Suppressor macrophage treated with lipopolysaccharide for 4 hours (primary cell): ENCODE results near the gene RIC8B.

Experiments used
- DNase-seq: peaks from one replicate; pipeline ENCODE4 v3.0.0-alpha.2; 2020

RIC8B gene

DNA sequence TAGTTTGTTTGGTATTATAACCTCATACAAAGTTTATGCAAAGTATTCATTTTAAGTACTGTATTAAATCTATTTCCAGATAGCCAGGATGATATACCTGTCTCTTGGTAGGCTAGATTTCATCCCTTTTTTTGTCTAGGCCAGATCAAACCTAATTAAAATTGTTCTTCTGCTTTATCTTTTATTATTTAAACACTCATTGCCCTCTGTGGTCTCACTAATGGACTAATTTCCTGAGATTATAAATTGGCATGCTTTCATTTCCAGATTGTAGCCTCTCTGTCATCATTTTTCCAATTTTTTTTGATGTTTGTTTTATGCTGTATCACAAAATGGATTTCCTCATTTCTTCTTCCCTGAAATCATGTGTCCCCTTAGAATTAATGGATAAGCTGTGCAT, 95.6 kb downstream of the RIC8B start:
- no peak for DNase-seq

DNA sequence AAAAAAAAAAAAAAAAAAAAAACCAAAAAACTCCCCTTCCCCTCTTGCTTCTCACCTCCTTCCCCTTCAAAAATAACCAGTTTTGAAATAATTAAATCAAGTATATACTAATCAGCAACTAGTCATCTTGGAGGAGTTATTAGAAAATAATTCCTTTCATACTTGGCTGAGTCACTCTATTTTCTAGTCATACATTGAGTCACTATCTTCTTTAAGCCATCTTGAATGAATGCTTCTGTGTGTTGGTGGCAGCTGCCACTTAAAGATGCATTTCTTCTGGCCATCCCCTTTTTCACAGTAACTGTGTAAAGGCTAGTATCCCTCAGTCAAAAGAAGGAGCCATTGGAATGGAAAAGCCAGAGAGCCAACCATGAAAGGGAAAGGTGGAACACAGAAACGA, 97.0 kb downstream of the RIC8B start:
- DNase-seq = no peak

DNA sequence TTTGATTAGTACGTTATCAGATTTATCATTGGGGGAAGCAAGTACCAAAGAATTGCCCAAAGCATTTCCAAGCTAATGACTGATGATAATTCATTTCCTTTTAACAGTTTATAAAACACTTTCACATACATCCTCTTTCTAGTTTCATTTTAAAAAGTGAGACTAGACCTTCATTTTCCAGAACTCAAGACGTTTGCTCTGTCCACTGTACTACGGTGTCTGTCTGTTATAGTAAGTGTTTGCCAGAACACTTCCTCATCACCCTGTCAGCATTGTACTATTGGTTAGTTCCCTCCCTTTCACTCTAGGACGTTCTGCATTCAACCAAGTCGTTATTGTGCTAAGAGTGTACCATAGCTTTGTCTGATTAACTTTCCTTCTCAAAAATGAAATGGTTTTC, 99.5 kb downstream of the RIC8B start:
- DNase-seq = peak; percentile 12

DNA sequence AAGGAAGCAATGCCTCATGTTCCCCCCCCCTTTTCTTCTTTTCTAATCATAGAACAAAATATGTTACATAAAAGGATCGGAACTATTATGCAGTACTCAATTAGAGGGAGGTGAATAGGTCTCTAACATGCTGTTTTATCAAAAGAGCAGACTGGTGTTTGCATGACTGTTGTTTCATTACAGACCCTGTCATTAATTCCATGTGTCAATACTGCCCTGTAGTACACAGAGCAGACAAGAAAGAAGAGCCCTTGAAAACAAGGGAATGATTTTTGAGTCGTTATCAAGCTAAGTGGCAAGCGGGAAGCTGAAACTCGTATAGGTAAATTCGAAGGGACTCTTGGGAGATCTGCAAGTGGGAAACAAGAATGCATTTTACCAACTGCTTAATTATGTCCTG, 104.3 kb downstream of the RIC8B start:
- DNase-seq = no peak

DNA sequence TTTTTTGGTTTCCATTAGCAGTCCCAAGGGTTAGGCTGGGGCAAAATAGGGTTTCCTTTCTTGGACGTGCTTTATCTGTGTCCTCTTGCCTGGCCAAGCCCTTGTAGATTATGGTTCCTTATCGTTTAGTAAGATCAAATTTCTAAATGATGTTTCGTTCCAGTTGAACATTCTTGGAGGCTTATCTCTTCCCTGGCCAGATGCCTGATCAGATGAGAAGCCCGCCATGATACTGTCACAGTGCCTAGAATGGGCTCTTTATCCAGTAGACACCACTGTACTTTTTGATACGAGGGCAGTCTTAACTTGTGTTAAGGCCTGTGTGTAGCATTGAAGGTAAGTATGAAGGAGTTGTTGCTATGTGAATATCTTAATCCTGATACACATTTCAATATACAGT, 105.1 kb downstream of the RIC8B start:
- no peak for DNase-seq

DNA sequence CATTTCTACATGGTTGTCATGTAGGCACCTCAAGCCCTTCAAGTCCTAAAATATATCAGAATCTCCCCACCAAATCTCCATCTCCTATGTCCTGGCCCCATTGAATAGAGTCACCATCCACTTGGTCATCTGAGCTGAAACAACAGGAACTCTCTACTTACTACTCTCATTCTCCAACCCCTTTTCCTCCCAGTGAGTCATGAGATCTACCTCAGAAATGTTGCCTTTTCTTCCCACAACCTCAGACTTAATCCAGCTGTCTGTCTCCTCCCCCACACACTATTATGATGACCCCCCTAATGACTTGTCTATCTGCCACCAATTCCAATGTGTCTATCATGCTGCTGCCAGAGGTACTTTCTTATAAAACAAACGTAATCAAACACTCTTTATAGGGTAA, 108.9 kb downstream of the RIC8B start:
- DNase-seq = no peak

DNA sequence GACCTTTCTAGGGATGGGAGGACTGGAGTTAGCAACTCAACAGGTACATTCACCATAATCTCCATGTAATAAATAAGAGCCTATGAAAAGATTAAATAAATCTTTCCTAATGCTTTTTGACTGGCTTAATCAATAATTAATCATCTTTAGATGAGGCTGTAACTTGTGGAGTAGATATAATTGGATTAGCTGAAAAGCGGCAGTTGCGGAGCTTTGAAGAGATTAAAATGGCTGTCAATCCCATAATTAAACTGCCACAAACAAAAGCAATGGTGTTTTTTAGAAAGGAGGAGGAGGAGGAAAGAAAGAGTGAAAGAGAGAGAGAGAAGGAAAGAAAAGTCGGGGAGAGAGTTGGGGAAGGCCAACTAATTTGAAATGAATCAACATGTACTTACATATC, 110.5 kb downstream of the RIC8B start:
- DNase-seq = no peak

DNA sequence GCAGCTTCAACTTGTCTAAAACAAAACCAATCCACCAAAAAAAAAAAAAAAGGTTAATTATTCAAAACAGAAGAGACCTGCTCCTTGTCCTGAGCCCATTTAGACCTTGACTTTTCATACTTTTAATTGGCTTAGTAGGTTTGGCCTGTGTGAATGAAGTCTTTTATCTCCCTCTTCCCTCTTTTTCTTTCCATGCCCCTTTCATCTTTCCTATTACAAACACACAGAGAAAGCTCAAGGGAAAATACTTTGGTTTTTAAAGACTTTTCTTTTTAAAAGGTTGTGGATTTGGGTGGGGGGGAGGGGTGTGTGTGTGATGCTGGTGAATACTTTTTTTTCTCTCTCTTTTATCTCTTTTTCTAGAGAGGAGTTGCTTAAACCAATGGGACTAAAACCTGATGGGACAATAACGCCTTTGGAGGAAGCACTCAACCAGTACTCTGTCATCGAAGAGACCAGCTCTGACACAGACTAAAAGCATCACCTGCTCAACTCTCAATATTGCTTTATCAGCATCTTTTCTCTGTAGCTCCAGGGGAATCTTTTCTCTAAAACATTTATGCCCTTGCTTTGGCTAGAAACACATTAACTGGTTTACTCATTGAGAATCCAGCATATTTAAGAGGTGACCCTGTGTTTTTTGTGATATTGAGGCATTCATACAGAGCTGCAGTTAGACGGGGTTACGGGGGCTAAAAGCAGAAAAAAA, 111.2 kb downstream of the RIC8B start:
- no peak for DNase-seq

DNA sequence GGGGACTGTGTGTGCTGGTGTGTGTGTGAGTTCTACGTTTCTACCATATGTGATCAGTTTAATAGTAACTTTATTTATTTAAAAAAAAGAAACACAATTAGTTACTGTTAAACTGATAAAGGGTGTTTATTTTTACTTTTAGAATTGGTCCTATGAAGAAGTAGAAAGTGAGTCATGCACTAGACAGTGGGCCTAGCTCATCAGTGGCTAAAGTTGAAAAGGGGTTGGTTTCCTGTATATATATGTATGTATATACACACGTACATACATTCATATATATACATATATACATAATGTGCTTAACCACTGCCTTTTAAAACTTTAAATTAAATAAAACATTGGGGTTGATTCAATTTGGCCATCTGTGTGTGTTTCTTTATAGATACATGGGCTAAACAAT, 112.5 kb downstream of the RIC8B start:
- DNase-seq = no peak

DNA sequence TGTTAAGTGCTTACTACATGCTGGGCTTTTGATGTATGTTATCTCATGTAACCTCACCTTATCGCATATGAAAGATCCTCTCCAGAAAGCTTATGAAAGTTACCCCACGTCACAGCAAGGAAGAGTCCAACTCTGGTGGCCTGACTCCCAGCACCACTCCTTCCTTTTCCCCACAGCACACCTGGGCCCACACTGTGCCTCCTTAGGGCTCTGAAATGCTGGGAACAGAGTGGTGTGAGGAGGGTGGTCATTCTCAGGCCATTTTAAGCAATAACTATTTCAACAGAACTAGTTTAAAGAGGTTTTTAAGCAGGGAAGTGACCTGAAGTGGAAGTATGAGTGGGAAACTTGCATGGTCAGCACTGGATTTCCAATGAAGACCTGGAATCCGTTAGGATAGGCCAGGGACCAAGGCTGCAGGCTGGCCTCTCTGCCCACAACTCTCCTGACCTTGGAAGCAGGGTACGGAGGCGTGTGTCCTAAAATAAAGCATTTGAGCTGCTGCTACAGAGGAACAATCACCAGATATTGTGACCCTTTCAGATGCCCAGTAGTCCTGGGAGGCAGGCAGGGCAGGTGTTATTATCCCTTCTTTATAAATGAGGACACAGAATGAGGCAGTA, 114.0 kb downstream of the RIC8B start:
- DNase-seq = no peak

DNA sequence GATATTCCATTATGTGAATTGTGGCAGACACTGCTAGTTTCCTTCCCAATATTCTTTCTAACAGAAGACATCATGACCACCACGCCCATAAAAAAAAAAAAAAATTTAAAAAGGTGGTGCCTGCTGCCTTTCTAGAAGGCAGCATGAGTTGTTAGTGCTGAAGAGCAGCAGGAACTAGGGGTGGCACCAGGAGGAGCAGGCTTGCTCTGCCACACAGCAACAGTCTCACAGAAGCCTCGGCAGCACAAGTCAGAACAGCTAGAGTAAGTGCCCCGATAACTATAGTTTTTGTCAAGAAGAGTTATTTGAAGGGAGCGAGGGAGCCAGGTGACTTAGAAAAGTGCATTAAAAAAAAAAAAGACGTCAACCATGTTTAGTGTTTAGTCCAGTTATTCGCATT, 114.8 kb downstream of the RIC8B start:
- no peak for DNase-seq

DNA sequence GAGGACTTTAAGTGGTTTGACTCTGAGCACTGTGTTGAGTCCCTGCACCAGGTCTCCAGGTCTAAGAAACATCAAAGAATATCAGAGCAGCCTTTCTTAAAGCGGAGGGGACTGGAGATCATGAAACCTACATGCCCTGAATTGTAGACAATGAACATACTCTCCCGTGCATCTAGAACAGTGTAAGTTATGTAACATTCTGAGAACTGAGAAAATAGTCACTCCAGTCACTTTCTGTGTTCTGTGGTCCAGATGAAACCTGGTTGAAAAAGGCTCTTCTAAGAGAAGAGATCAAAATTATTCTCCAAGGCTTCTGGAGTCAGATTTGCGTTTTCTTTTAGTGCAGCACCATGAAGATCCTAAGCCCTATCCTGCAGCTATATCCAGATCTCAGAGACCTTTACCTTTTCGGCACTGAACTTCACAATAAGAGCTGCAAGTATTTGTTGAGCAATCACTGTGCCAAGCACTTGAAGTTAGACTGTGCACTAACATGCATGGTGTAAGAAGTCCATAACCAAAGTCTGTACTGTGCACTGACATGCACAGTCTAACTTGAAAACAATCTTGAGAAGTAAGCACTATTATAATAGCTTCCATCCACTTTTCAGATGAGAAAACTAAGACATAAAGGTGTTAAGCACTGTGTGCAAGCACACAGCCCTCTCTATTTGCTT, 115.6 kb downstream of the RIC8B start:
- no peak for DNase-seq

DNA sequence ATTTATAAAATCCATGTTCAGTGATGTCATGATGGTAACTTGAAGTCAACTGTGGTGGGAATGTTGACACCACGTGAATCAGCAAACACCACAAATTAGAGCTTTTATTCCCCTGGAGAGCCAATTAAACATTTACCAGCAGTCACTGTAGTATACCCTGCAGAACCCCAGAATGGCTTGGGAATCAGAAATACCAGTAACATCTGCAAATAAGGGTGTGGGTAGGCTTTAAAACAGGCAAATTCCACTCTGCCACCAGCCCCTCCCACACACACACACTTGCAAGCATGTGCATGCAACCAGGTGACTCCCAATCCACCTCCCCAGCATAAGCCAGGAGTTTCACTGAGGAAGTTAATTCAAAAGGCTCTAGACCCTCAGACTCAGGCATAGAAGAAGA, 117.6 kb downstream of the RIC8B start:
- DNase-seq = no peak

DNA sequence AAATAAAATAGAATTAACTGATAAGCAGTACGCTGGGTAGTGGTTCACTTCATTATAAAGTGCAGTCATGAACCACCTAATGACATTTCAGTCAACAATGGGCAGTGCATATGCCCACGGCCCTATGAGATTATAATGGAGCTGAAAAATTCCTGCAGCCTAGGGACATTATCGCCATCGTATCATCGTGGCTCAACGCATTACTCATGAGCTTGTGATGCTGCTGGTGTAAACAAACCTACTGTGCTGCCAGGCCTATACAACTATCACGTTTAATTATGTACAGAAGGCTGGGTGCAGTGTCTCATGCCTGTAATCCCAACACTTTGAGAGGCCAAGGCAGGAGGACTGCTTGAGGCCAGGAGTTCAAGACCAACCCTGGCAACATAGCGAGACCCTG, 119.0 kb downstream of the RIC8B start:
- no peak for DNase-seq

DNA sequence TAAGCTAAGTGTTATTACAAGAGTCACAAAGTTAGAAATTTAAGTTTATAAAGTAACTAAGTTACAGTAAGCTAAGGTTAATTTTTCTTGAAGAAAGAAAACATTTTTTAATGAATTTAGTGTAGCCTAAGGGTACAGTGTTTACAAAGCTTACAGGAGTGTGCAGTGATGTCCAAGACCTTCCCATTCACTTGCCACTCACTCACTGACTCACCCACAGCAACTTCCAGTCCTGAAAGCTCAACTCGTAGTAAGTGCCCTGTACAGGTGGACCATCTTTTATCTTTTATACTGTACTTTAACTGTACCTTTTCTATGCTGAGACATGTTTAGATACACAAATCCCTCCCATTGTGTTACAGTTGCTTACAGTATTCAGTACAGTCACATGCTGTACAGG, 120.3 kb downstream of the RIC8B start:
- no peak for DNase-seq

DNA sequence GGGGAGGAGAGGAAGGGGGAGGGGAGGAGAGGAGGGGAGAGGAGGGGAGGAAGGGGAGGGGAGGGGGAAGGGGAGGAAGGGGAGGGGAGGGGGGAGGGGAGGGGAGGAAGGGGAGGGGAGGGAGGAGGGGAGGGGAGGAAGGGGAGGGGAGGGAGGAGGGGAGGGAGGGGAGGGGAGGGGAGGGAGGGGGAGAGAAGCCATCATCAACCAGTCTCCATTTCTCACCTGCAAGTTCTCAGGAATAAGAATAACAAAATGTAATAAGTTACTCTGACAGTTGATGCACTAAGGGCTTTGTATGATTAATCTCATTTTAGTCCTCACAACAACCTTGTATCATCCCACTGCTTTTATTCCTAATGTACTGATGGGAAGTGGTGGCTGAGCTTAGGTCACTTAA, 122.1 kb downstream of the RIC8B start:
- DNase-seq = no peak

DNA sequence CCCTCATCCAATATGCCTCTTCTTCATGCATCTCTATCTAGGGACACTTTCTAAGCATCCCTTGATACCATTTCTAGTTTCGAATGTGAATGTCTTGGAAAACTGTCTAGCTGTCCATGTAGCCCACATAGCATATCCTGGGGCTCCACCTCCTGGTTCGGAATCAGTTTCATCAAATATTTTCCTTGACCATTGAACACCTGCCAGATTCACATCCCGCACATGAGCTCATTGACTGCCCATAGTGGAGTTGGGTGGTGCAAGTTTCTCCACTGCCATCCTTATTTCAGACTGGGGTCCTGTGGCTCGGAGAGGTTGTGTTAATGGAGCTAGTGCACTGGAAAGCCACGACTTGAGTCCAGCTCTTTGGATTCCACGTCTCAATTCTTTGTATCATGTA, 122.6 kb downstream of the RIC8B start:
- DNase-seq = no peak

DNA sequence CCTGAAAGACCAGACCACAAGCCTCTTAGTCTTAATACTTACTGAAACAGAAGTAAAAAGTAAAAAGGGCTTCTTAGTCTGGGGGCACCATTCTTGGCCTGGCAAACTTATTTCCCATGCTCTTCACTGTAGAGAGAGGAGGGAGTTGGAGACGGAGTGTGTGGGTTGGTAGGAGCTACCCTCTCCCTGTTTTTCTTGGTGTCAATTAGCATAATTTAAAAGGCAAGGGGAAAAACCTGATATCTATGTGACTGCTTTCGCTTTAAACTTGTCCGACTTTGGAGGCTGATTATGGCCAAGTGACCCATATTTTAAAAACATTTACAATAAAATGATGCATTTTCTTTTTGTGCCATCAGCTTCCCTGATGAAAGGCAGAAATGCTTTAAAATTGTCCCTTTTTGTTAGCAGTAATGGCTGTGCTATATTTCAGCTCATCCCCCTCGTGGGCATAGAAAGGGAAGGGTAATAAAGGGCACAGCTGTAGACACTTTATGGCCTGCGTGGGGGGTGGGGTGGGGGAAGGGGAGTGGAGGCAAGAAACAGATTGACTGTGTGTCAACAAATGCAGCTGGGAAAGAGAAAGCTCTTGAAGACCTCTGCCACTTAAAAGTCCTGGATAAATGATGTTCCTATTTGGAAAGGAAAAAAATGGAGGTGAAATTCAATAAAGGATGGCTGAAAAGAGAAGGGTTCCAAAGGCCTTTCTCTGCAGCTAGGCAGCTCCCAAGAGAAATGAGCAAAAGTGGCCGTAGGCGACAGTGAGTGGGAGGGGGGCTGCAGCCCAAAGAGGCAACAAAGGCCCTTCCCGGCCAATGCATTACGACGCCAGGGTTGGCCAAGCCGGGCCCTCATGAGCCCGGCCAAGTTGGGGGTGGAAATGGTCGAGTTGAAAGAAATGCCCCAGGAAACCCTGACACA, 123.8 kb downstream of the RIC8B start:
- no peak for DNase-seq

DNA sequence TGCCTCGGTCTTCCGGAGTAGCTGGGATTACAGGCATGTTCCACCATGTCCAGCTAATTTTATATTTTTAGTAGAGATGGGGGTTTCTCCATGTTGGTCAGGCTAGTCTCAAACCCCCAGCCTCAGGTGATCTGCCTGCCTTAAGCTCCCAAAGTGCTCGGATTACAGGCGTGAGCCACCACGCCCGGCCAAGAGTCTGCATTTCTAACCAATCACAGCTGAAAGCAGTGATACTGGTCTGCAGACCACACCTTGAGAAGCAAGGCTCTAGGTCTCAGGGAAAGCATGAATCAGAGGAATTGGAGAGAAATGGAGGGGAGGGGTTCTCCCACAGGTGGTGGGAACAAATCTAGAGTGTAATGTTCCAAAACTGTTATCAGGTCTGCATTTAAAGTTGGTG, 126.1 kb downstream of the RIC8B start:
- DNase-seq = no peak

DNA sequence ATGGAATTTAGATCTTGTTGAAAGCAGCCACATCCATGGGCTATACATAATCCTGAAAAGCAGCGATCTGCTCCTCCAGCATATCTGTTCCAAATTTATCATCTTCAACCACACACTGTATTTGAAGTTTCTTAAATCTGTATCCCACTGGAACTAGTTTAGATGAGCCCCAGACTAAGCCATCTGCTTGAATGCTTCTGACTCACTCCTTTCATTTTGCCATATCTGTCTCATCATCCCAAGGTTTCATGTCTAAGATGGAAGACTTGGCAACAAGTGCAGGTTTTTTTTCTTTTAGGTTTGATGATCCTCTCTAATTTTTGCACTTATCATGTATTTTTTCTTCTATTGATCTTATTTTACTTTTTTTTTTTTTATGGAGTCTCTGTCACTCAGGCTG, 126.8 kb downstream of the RIC8B start:
- no peak for DNase-seq

DNA sequence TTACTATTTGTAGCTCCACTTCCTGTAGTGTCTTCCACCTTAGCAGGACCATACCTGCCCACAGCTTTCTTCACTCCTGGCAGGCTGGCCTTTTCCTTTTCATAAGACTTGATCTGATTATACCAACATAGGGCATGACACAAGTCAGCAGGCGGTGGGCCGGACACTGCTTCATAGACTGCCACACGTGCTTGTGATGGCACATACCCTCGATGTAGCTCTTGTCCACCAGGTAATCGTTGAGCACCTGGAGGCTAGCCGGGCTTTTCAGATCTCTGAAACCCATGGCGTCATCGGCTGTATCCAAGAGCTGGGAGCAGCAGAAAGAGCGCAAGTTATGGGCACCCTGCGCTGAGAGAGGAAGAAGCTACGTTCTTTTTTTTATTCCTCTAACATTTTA, 127.6 kb downstream of the RIC8B start:
- no peak for DNase-seq

DNA sequence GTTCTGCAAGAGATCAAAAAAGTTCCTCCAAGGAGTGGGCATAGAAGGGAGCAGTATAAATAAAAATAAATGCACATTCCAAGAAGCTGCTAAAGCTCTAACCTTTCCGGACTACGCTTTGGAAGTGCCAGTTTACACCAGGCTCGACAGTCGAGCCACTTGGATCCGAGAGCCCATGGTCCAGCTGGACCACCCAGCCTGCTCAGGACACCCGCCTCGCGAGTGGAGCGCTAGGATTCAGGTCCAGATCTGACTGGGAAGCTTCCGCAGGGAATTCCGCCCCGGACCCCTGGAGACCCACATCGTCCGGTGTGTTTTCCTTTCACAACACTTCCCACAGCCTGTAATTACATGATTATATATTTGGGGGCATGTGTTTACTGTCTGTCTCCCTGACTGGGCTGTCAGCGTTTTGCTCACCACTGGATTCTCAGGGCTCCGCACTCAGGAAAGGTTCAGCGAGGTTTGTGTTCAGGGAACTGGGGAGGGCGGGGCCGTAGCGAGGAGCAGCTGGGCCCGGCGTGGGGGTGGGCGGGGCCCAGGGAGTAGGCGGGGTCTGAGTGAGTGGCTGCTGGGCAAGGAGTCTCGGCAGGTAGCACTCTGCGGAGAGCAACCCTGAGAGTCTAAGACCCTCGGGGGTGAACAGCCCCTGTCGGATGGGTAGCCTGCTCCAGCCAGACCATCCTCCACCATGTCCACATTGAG, 128.9 kb downstream of the RIC8B start:
- DNase-seq = peak; percentile 41

DNA sequence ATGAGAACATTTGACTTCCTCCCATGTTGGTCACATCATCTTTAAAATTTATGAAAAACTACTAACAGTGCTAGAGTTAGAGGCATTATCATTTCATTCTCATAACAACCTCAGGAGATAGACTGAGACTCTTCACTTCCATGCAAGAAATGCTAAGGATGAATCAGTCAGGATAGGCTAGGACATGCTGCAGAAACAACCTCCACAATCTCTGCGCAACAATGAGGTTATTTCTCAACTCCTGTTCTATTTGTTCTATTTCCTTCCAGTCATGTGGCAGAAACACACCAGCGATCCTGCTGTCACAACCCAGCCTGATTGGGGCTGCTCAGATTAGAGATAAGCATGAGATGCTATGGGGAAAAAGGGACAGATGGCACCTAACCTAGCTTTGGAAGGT, 132.2 kb downstream of the RIC8B start:
- no peak for DNase-seq
